ENCODE data around the gene DLG2.
"Not testable (repeated sequence)": the region's sequence is repeated elsewhere in the genome, so short reads cannot be mapped to it uniquely, and the experiment has no call there.

DLG2 gene

GRCh38 chr11:83464160-83464944 is 2162.8 kb downstream of the DLG2 start:
- DNase-seq (ENCODE audit: low read depth in 2 of 2): no peak

- DNase-seq (ENCODE audit: low read depth in 2 of 2): no peak
These were observed 2167.3 kb downstream of the DLG2 start for GRCh38 chr11:83459798-83460197.

GRCh38 chr11:83456566-83456965 is 2170.6 kb downstream of the DLG2 start:
- no peak for DNase-seq (ENCODE audit: low read depth in 2 of 2)

- no peak for DNase-seq (ENCODE audit: low read depth in 2 of 2)
These were observed 2171.1 kb downstream of the DLG2 start for GRCh38 chr11:83456075-83456474.

GRCh38 chr11:83455356-83455755 is 2171.8 kb downstream of the DLG2 start:
- no peak for DNase-seq (ENCODE audit: low read depth in 2 of 2)

- DNase-seq (ENCODE audit: low read depth in 2 of 2): no peak
These were observed 2172.5 kb downstream of the DLG2 start for GRCh38 chr11:83454674-83455073.

GRCh38 chr11:83449338-83449913 is 2177.7 kb downstream of the DLG2 start:
- DNase-seq (ENCODE audit: low read depth in 2 of 2): no peak

- DNase-seq (ENCODE audit: low read depth in 2 of 2): no peak
These were observed 2178.5 kb downstream of the DLG2 start for GRCh38 chr11:83448686-83449085.

GRCh38 chr11:83443880-83444279 is 2183.3 kb downstream of the DLG2 start:
- not testable (repeated sequence) for DNase-seq (ENCODE audit: low read depth in 2 of 2)

GRCh38 chr11:83441601-83442000 is 2185.5 kb downstream of the DLG2 start:
- no peak for DNase-seq (ENCODE audit: low read depth in 2 of 2)

- no peak for DNase-seq (ENCODE audit: low read depth in 2 of 2)
These were observed 2186.0 kb downstream of the DLG2 start for GRCh38 chr11:83441171-83441570.

GRCh38 chr11:83438438-83438837 is 2188.7 kb downstream of the DLG2 start:
- DNase-seq (ENCODE audit: low read depth in 2 of 2): no peak

- no peak for DNase-seq (ENCODE audit: low read depth in 2 of 2)
These were observed 2189.2 kb downstream of the DLG2 start for GRCh38 chr11:83437939-83438338.

- no peak for DNase-seq (ENCODE audit: low read depth in 2 of 2)
These were observed 2190.3 kb downstream of the DLG2 start for GRCh38 chr11:83436855-83437254.

GRCh38 chr11:83434812-83435211 is 2192.3 kb downstream of the DLG2 start:
- DNase-seq (ENCODE audit: low read depth in 2 of 2): not testable (repeated sequence)

GRCh38 chr11:83427943-83428342 is 2199.2 kb downstream of the DLG2 start:
- no peak for DNase-seq (ENCODE audit: low read depth in 2 of 2)

GRCh38 chr11:83427501-83427900 is 2199.6 kb downstream of the DLG2 start:
- DNase-seq (ENCODE audit: low read depth in 2 of 2): no peak

GRCh38 chr11:83425137-83425466 is 2202.0 kb downstream of the DLG2 start:
- DNase-seq (ENCODE audit: low read depth in 2 of 2): no peak

- DNase-seq (ENCODE audit: low read depth in 2 of 2): no peak
These were observed 2202.6 kb downstream of the DLG2 start for GRCh38 chr11:83424376-83425136.

- not testable (repeated sequence) for DNase-seq (ENCODE audit: low read depth in 2 of 2)
These were observed 2204.5 kb downstream of the DLG2 start for GRCh38 chr11:83422641-83423040.

- no peak for DNase-seq (ENCODE audit: low read depth in 2 of 2)
These were observed 2216.3 kb downstream of the DLG2 start for GRCh38 chr11:83410605-83411565.

GRCh38 chr11:83409891-83410290 is 2217.3 kb downstream of the DLG2 start:
- no peak for DNase-seq (ENCODE audit: low read depth in 2 of 2)
